Activated naive CD8-positive, alpha-beta T cell (primary cell): ENCODE results near the gene ETNPPL.

Experiments used
- H3K27ac Mint-ChIP-seq: one replicate; pipeline ENCODE4 v1.8.0; 2021; ENCODE audit warnings: mixed read lengths
- H3K27me3 Mint-ChIP-seq: one replicate; pipeline ENCODE4 v1.8.0; 2021; ENCODE audit warnings: mixed read lengths
- H3K36me3 Mint-ChIP-seq: one replicate; pipeline ENCODE4 v1.8.0; 2021; ENCODE audit warnings: mixed read lengths
- H3K4me1 Mint-ChIP-seq: one replicate; pipeline ENCODE4 v1.8.0; 2021; ENCODE audit warnings: low read depth, mixed read lengths
- H3K4me3 Mint-ChIP-seq: one replicate; pipeline ENCODE4 v1.8.0; 2021; ENCODE audit warnings: mild to moderate bottlenecking, mixed read lengths
- H3K9me3 Mint-ChIP-seq: one replicate; pipeline ENCODE4 v1.8.0; 2021; ENCODE audit warnings: low read depth, mixed read lengths

The ETNPPL gene

GRCh38 chr4:108695062-108695461, 67.8 kb downstream of the ETNPPL start:
- Mint-ChIP-seq H3K27ac (no peak overlapping the region), H3K4me3 (no peak overlapping the region), H3K36me3 (no peaks in the 10 kb centered on the region), H3K4me1 (peaks cover under 1% of the 10 kb centered on the region), H3K9me3 (no peaks in the 10 kb centered on the region), H3K27me3 (no peaks in the 10 kb centered on the region)

DNA sequence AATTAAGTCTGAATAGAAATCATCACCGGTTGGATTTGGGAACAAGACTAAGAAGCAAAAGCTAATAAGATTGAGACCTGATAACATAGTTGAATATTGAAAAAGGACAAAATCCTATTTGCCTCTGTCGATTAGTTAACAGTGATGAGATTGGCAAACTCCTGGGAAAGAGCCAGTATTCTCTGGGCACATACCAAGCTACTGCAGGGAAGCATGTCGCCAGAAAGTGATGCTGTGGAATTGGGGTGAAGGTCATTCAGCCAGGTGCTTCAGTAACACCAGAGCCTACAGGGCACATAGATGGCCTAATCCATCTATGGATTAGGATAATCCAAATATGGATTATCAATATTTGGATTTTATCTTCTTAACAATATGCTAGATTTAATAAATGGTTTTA, 68.4 kb downstream of the ETNPPL start:
- Mint-ChIP-seq H3K36me3 (no peaks in the 10 kb centered on the region), H3K27ac (no peak overlapping the region), H3K4me1 (no peaks in the 10 kb centered on the region), H3K9me3 (no peaks in the 10 kb centered on the region), H3K27me3 (no peaks in the 10 kb centered on the region), H3K4me3 (no peak overlapping the region)

GRCh38 chr4:108693819-108694218, 69.0 kb downstream of the ETNPPL start:
- Mint-ChIP-seq H3K4me3 (no peak overlapping the region), H3K36me3 (no peaks in the 10 kb centered on the region), H3K4me1 (no peaks in the 10 kb centered on the region), H3K27ac (no peak overlapping the region), H3K9me3 (no peaks in the 10 kb centered on the region), H3K27me3 (no peaks in the 10 kb centered on the region)

GRCh38 chr4:108693211-108693610, 69.6 kb downstream of the ETNPPL start:
- Mint-ChIP-seq H3K9me3 (no peaks in the 10 kb centered on the region), H3K4me1 (no peaks in the 10 kb centered on the region), H3K4me3 (no peak overlapping the region), H3K27ac (no peak overlapping the region), H3K27me3 (no peaks in the 10 kb centered on the region), H3K36me3 (no peaks in the 10 kb centered on the region)
